DND-41 (cell line): ENCODE results near the gene YWHAB.

Experiments used
- ATAC-seq: fragments of 200-7000 bp; cut with Tn5 transposase; 3 replicates; pipeline ENCODE4 v1.9.1; 2021; ENCODE audit warnings: low read depth; ENCODE audit not compliant: insufficient read depth
- DNase-seq: peaks from one replicate; pipeline ENCODE4 v3.0.0-alpha.2; 2020
- H2AFZ ChIP-seq: 2 replicates; pipeline ENCODE4 v1.6.0; 2012; ENCODE audit warnings: low read depth, low read length
- H3K27ac ChIP-seq: 2 replicates; pipeline ENCODE4 v1.5.1; 2012; ENCODE audit warnings: low read length, inconsistent platforms
- H3K27me3 ChIP-seq: fragments of 200-600 bp; sonication (generic); 2 replicates; pipeline ENCODE4 v1.6.0; 2012; ENCODE audit warnings: low read length, mild to moderate bottlenecking, inconsistent platforms; ENCODE audit not compliant: insufficient read depth, poor library complexity
- H3K36me3 ChIP-seq: 2 replicates; pipeline ENCODE4 v1.5.1; 2012; ENCODE audit warnings: low read length, inconsistent platforms; ENCODE audit not compliant: insufficient read depth
- H3K4me1 ChIP-seq: 2 replicates; pipeline ENCODE4 v1.5.1; 2012; ENCODE audit warnings: mild to moderate bottlenecking, low read length; ENCODE audit not compliant: insufficient read depth
- H3K4me2 ChIP-seq: 2 replicates; pipeline ENCODE4 v1.6.0; 2012; ENCODE audit warnings: mild to moderate bottlenecking, moderate library complexity, low read length, inconsistent platforms; ENCODE audit not compliant: insufficient read depth
- H3K4me3 ChIP-seq, 2 experiments: fragments of 200-600 bp in 1 of 2; shearing (Covaris generic) in 1 of 2; 2 replicates each; pipeline ENCODE4 v1.5.1; 2012 to 2016; ENCODE audit warnings: inconsistent platforms in 2 of 2, low read length in 2 of 2, mild to moderate bottlenecking in 2 of 2, low read depth in 1 of 2, moderate library complexity in 1 of 2
- H3K79me2 ChIP-seq: 2 replicates; pipeline ENCODE4 v1.6.0; 2012; ENCODE audit warnings: low read length, inconsistent platforms; ENCODE audit not compliant: insufficient read depth
- H3K9ac ChIP-seq: 2 replicates; pipeline ENCODE4 v1.6.0; 2012; ENCODE audit warnings: low read depth, mild to moderate bottlenecking, inconsistent platforms, low read length, moderate library complexity
- H3K9me3 ChIP-seq: 2 replicates; pipeline ENCODE4 v1.5.1; 2012; ENCODE audit warnings: low read length, moderate library complexity, mild to moderate bottlenecking, inconsistent platforms; ENCODE audit not compliant: insufficient read depth, severe bottlenecking
- H4K20me1 ChIP-seq: 2 replicates; pipeline ENCODE4 v1.6.0; 2012; ENCODE audit warnings: low read length; ENCODE audit not compliant: insufficient read depth
- EZH2 ChIP-seq: IDR thresholded peaks from 3 replicates; pipeline ENCODE4 v1.6.1; 2012; ENCODE audit warnings: borderline replicate concordance, low read depth, mild to moderate bottlenecking, moderate library complexity, low read length, inconsistent platforms; ENCODE audit not compliant: severe bottlenecking
- TF ChIP-seq, protein P1 (sequence below): IDR thresholded peaks from 2 replicates; pipeline ENCODE4 v1.5.1; 2012; ENCODE audit warnings: borderline replicate concordance, low read length, moderate library complexity, mild to moderate bottlenecking; ENCODE audit not compliant: poor library complexity, severe bottlenecking; ENCODE audit errors: extremely low read depth

The YWHAB gene

GRCh38 chr20:44850837-44851236 lies 34.7 kb upstream of the YWHAB start:
- H3K36me3 ChIP-seq, result no peaks in the 10 kb centered on the region
- no peak for TF ChIP-seq EZH2
- TF ChIP-seq, protein P1, sequence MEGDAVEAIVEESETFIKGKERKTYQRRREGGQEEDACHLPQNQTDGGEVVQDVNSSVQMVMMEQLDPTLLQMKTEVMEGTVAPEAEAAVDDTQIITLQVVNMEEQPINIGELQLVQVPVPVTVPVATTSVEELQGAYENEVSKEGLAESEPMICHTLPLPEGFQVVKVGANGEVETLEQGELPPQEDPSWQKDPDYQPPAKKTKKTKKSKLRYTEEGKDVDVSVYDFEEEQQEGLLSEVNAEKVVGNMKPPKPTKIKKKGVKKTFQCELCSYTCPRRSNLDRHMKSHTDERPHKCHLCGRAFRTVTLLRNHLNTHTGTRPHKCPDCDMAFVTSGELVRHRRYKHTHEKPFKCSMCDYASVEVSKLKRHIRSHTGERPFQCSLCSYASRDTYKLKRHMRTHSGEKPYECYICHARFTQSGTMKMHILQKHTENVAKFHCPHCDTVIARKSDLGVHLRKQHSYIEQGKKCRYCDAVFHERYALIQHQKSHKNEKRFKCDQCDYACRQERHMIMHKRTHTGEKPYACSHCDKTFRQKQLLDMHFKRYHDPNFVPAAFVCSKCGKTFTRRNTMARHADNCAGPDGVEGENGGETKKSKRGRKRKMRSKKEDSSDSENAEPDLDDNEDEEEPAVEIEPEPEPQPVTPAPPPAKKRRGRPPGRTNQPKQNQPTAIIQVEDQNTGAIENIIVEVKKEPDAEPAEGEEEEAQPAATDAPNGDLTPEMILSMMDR, result no peak
- DNase-seq (no peak), ATAC-seq (no peak)
- no peak overlapping the region for H3K4me3 ChIP-seq
- no peaks in the 10 kb centered on the region for H3K4me1 ChIP-seq
- no peak overlapping the region for H3K4me2 ChIP-seq
- no peaks in the 10 kb centered on the region for H4K20me1 ChIP-seq
- H3K9ac ChIP-seq, result no peak overlapping the region
- peaks cover 7% of the 10 kb centered on the region for H3K27me3 ChIP-seq
- H3K27ac ChIP-seq, result no peak overlapping the region
- no peak overlapping the region for H2AFZ ChIP-seq
- H3K79me2 ChIP-seq, result no peaks in the 10 kb centered on the region
- H3K9me3 ChIP-seq, result no peaks in the 10 kb centered on the region

DNA sequence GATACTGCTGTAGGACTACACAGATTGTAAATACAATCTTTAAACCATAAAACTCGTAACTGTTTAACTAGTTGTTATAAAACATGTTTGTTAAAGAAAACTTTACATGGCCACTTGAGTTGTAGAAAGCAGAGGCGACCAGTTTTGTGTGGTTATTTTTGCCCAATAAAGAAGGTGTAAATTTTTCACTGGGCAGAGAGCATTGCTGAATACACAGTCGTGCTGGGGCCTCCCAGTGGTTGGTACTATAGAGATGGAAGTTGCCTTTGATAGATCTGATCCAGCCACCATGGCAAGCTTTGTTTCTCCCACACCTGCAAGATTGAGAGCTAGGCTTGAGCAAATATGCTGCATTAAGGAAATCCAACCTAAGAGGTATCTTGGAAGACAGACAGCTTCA lies 34.0 kb upstream of the YWHAB start:
- H3K36me3 ChIP-seq, result no peaks in the 10 kb centered on the region
- peaks cover 7% of the 10 kb centered on the region for H3K27me3 ChIP-seq
- H3K27ac ChIP-seq, result no peak overlapping the region
- no peak for ATAC-seq
- no peaks in the 10 kb centered on the region for H3K4me1 ChIP-seq
- no peak for DNase-seq
- H3K9ac ChIP-seq, result no peak overlapping the region
- TF ChIP-seq EZH2, result no peak
- TF ChIP-seq, protein P1, result no peak
- H3K4me3 ChIP-seq, result no peak overlapping the region
- no peak overlapping the region for H2AFZ ChIP-seq
- H3K9me3 ChIP-seq, result no peaks in the 10 kb centered on the region
- no peak overlapping the region for H3K4me2 ChIP-seq
- no peaks in the 10 kb centered on the region for H4K20me1 ChIP-seq
- no peaks in the 10 kb centered on the region for H3K79me2 ChIP-seq

- no peaks in the 10 kb centered on the region for H3K9me3 ChIP-seq
- H3K27me3 ChIP-seq, result no peaks in the 10 kb centered on the region
- H3K9ac ChIP-seq, result no peak overlapping the region
- no peak overlapping the region for H3K4me2 ChIP-seq
- no peaks in the 10 kb centered on the region for H3K79me2 ChIP-seq
- TF ChIP-seq, protein P1, result no peak
- no peak for TF ChIP-seq EZH2
- H3K4me1 ChIP-seq, result peaks cover 9% of the 10 kb centered on the region
- DNase-seq, result no peak
- no peaks in the 10 kb centered on the region for H4K20me1 ChIP-seq
- ATAC-seq, result no peak
- no peak overlapping the region for H2AFZ ChIP-seq
- no peak overlapping the region for H3K4me3 ChIP-seq
- H3K27ac ChIP-seq, result no peak overlapping the region
- H3K36me3 ChIP-seq, result no peaks in the 10 kb centered on the region
Observed at GRCh38 chr20:44856442-44856841, 29.1 kb upstream of the YWHAB start.

- peak; percentile 38 for DNase-seq
- peaks cover 9% of the 10 kb centered on the region for H3K4me1 ChIP-seq
- no peaks in the 10 kb centered on the region for H4K20me1 ChIP-seq
- no peak overlapping the region for H3K9ac ChIP-seq
- H3K79me2 ChIP-seq, result no peaks in the 10 kb centered on the region
- H3K4me3 ChIP-seq, result no peak overlapping the region
- TF ChIP-seq, protein P1, result no peak
- TF ChIP-seq EZH2, result no peak
- no peaks in the 10 kb centered on the region for H3K9me3 ChIP-seq
- H3K4me2 ChIP-seq, result no peak overlapping the region
- no peak overlapping the region for H2AFZ ChIP-seq
- no peaks in the 10 kb centered on the region for H3K27me3 ChIP-seq
- peak; percentile 63; the same call in 2 of the 3 replicates for ATAC-seq
- no peak overlapping the region for H3K27ac ChIP-seq
- no peaks in the 10 kb centered on the region for H3K36me3 ChIP-seq
Observed at GRCh38 chr20:44856856-44857448, 28.6 kb upstream of the YWHAB start.
